ENCODE measurements around the gene UGT1A8.

UGT1A8 gene

GRCh38 chr2:233822101-233822771, 204.8 kb downstream of the UGT1A8 start:
- no peak for DNase-seq
